GM18498 (cell line): ENCODE data around the gene TEX26.

Source experiments
- ATAC-seq: cut with Tn5 transposase; IDR thresholded peaks from one replicate; pipeline ENCODE4 v1.9.1; 2021; ENCODE audit warnings: mild to moderate bottlenecking, moderate library complexity; ENCODE audit not compliant: unreplicated experiment

The TEX26 gene

DNA sequence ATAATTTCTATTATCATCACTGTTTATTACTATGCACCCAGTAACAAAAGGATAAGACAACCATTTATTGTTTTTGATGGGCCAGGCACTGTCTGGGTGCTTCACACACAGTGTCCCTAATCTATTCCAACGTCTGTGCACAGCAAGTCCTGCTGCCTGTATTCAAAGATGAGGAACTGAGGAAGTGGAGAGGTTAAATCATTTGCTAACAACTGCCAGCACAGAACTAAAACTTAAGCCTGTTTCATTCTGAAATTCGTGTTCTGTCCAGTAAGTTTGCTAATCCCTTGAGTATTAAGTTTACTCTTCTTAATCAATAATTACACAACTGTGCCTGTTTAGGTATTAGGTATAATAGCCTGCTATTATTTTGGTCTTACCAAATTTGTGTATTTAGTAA, 41.9 kb downstream of the TEX26 start:
- ATAC-seq: no peak

DNA sequence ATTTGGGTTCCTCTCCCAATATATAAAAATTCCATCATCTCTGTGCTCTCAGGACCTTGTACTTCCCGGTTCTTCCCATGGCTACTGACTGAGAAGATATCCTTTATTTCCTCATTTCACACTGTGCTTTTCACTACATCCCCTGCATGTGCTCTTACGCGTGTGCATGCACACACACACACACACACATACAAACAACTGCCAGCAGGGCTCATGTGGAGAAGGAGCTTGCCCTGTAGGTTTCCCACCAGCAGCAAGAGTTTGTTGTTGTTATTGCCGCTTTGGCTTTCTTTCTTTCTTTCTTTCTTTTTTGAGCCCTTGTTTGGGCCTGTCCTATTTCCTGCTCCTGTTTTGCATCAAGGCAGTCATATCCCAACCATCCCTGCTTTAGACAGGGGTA, 43.6 kb downstream of the TEX26 start:
- ATAC-seq: no peak

- no peak for ATAC-seq
Observed at GRCh38 chr13:30978981-30979956, 46.8 kb downstream of the TEX26 start.

GRCh38 chr13:30982506-30982905, 50.0 kb downstream of the TEX26 start:
- ATAC-seq: no peak

- ATAC-seq: no peak
Observed at GRCh38 chr13:30982906-30983305, 50.5 kb downstream of the TEX26 start.

DNA sequence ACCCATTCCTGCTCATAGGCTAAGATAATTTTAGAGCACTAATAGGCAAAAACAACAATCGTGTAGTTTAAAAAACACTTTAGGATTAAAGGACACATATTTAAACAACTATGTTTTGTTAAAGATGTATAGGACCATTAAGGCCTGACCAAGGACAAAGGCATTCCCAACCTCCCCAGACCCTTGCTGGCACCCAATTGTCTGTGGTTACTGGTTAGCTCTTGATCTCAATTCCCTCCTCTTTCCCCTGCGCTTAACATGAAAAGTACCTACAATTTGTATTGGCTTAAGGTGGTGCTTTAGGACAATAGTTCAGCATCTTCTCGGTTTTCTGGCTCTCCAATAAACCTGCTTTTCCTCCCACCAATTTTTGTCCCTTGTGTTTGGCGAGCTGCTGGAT, 51.0 kb downstream of the TEX26 start:
- ATAC-seq: no peak

DNA sequence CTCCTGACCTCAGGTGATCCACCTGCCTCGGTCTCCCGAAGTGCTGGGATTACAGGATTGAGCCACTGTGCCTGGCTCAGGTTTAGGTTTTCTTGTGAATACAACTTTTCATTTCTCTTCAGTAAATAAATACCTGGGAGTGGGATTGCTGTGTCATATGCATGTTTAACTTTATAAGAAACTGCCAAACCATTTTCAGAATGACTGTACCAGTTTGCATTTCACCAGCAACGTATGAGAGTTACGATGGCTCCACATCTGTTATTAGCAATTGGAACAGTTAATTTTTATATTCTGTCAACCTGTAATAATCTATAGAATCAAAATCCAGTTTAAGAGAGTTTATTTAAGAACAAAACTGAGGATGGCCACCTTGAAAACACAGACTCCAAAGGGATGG, 52.2 kb downstream of the TEX26 start:
- peak; percentile 62 for ATAC-seq

GRCh38 chr13:30985637-30986205, 53.3 kb downstream of the TEX26 start:
- ATAC-seq: no peak

GRCh38 chr13:30991184-30991583, 58.7 kb downstream of the TEX26 start:
- no peak for ATAC-seq

DNA sequence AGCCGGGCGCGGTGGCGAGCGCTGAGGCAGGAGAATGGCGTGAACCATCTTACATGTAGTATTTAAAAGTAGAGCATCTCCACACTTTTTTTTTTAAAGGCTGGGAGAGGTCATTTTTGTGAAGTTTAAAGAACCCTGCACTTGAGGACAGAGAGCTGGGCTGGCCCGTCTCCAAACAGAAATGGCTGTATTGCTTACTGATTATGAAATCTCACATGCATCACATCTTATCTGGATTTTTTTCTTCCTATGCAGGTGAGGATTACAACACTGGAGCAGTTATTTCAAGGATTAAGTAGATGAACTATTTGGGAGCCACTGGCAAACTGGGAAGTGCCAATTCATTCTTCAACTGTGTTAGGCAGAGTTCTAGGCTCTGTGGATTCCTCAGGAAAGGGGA, 59.5 kb downstream of the TEX26 start:
- ATAC-seq: no peak

DNA sequence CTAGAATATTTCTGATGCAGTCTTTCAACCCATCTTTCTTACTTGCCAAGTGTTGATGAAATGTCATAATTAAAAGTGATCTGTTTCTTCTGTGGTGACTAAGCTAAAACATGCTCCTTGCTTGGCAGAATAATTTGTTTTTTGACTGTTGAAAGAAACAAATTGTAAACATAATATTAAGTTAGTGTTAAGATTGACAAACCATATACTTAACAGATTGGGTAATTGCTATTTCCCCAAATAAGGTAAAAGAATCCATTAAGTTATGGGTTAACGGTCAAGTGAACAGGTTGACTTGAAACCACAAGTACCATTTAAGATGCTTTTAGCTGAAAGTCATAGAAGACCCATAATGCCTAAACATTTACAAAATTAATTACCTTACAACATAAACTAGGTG, 62.9 kb downstream of the TEX26 start:
- ATAC-seq: no peak

DNA sequence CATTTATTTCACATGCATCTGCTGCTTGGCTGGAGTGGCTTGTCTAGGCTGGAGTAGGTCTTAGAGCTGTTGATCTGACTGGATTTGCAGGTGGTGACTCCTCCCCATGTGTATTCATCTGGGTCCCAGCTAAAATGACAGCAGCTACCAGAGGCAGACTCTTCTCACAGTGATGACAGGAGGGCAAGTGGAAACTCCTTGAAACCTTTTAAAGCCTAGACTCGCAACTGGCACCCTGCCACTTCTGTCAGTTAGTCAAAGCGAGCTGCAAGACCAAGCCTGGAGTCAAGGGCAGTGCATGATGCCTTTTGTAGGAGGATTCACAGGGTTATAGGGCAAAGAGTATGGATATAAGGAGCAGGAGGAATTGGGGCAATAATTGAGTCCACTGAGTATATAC, 65.2 kb downstream of the TEX26 start:
- no peak for ATAC-seq

GRCh38 chr13:30998136-30999088, 66.0 kb downstream of the TEX26 start:
- no peak for ATAC-seq

DNA sequence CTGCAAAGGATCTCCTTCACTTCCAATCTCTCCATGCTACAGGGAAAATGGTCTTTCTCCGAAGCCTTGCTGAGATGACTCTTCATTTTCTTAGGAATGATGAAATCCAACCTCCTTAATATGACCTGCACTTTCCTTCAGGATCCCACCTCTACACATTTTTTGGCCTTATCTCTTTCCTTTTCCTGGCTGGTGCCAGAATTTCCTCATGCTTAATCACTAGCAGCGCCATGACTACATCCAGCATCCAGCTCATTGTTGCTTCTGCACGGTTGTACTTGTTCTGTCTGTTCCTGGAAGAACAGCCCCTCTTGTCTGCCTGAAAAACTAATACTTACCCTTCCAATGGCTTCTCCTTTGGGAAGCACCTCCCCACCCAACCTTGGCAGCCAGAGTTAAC, 68.4 kb downstream of the TEX26 start:
- ATAC-seq: no peak

- ATAC-seq: no peak
Observed at GRCh38 chr13:31001647-31002046, 69.2 kb downstream of the TEX26 start.

DNA sequence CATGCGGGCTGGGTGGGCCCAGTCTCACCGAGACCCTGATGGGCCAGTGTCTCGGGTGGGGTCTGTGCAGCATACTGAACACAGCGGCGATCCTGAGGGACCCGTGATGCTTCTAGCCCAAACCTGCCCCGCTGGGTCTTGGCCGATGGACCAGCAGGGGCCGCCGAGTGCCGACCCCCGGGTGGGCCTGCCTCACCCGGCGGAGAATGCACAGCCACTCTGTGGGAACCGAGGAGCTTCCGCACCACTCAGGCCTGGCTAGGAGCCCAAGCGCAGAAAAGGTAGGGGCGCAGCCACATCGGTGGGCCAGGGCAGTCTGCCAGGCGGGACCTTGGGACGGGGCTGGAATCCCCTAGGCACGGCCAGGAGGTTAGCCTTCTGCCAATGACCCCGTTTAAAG, 72.6 kb downstream of the TEX26 start:
- ATAC-seq: no peak

DNA sequence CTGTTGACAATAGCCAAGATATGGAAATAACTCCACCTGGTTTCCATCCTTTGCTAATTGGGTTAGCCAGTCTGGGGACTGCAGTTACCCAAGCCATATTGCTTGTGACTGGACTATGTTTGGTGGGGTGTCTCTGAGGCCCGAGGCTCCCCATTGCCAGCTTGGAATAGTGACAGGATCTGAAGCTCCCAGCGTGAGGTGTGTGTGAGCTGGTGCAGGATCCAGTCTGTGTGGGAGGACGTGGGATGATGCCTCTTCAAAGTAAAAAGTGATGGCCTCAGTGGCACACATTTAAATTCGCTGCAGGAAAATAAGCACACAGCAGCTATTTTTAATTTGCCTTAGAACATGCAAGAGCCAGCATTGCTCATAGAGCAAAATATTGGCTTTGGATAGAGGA, 75.0 kb downstream of the TEX26 start:
- no peak for ATAC-seq

DNA sequence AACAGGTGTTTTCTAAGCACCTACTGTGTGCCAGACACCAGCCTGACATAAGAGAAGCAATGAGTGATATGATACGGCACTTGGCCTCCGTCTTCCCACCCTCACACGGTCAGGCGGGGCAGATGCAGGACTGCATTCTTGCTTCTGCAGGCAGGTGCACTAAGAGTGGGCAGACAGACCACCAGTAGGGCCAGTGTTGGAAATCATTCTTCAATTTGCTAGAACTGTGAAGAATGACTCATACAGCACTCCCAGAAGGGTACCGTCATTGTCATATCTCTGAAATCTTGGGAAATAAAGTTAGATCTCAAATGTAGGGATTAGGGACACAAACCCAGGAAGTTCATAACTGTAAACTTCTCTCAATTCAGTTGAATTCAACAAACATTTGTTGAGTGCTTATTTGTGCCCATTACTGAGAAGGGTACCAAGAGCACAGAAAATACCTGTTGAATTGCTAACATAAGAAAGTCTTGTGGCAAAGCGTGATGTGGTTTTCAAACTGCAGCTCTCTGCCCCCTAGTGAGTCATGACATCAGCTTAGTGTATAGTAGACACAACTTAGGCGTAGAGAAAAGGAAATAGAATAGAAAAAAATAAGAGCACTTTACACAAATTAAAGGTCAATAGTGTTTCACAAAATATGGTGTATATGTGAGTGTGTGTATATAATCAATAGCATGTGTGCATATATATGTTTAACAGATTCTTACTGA, 76.1 kb downstream of the TEX26 start:
- ATAC-seq: no peak

GRCh38 chr13:31009166-31009565, 76.7 kb downstream of the TEX26 start:
- peak; percentile 53 for ATAC-seq

DNA sequence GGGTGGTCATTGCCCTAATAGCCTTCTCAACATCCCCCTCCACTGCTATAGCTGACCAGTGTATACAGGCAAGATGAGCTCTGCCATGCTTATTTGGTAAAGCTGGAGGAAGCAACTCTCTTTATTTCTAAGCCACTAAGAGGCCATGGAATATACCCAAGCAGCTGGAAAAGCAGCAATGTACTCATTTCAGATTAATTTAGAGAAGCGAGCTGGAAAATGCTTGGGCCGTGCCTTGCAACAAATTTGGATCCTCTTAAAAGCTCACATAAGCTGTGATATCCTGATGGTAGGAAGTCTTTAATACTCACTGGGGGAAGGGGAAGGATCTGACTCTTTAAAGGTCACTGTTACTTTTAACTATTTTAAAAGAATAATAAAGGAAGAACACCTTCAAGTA, 77.8 kb downstream of the TEX26 start:
- no peak for ATAC-seq
